LNCaP clone FGC (cell line): ENCODE results near the gene ATP10D.

Experiments
- DNase-seq: peaks from one replicate; pipeline ENCODE4 v3.0.0-alpha.2; 2011; ENCODE audit warnings: low read depth
- H3K4me3 ChIP-seq: 2 replicates; pipeline ENCODE4 v1.5.1; 2011; ENCODE audit warnings: mild to moderate bottlenecking, low read depth, low read length, control low read depth
- TF ChIP-seq, protein P1 (sequence below): IDR thresholded peaks from 2 replicates; pipeline ENCODE4 v1.5.1; 2012; ENCODE audit warnings: mild to moderate bottlenecking; ENCODE audit not compliant: control insufficient read depth, insufficient read depth; ENCODE audit errors: extremely low read depth

Gene ATP10D

DNA sequence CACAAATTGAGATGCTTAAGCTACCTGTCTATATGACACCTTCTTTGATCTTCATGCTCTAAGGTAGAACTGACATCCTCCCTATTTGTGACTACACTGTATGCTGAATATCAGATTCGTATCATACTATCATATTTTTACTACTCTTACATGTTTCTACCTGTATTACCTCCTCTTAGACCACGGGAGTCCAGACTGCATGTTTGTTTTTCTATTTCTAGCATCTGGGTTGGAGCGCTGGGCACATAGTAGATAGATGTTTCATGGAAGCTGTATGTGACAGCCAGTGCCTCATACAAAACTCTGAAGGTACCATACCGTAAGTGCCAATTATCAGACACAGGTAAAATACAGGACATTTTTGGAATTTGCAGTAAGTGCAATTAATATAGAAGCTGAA lies 47.6 kb downstream of the ATP10D start:
- no peak overlapping the region for H3K4me3 ChIP-seq
- TF ChIP-seq, protein P1, sequence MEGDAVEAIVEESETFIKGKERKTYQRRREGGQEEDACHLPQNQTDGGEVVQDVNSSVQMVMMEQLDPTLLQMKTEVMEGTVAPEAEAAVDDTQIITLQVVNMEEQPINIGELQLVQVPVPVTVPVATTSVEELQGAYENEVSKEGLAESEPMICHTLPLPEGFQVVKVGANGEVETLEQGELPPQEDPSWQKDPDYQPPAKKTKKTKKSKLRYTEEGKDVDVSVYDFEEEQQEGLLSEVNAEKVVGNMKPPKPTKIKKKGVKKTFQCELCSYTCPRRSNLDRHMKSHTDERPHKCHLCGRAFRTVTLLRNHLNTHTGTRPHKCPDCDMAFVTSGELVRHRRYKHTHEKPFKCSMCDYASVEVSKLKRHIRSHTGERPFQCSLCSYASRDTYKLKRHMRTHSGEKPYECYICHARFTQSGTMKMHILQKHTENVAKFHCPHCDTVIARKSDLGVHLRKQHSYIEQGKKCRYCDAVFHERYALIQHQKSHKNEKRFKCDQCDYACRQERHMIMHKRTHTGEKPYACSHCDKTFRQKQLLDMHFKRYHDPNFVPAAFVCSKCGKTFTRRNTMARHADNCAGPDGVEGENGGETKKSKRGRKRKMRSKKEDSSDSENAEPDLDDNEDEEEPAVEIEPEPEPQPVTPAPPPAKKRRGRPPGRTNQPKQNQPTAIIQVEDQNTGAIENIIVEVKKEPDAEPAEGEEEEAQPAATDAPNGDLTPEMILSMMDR: no peak

DNA sequence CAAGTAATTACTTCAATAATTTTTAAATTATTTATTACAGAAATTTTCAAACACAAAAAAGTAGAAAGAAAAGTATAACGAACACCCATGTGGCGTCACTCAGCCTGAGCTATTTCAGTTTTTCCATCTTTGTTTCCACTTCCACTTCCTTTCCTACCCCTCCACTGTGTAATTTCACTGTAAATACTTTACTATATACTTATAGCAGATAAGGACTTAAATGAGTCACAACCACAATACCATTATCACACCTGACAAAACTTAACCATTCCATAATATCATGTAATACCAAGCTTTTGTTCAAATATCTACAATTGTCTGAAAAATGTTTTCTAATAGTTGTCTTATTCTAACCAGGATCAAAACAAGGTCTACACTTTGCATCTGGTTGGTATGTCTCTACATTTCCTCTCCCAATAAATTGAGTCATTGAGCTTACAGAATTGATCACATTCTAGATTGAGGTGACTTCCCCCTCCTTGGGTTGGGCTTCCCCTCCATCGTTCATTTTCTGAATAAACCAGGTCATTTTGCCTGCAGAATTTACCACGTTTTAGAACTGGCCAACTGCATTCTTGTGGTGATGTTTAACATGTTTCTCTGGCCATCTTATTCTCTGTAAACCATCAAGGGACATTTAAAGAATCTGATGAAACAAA lies 48.7 kb downstream of the ATP10D start:
- TF ChIP-seq, protein P1: no peak
- H3K4me3 ChIP-seq: no peak overlapping the region
- no peak for DNase-seq

More for the DNA sequence above, 47.6 kb downstream of the ATP10D start:
- DNase-seq: no peak

DNA sequence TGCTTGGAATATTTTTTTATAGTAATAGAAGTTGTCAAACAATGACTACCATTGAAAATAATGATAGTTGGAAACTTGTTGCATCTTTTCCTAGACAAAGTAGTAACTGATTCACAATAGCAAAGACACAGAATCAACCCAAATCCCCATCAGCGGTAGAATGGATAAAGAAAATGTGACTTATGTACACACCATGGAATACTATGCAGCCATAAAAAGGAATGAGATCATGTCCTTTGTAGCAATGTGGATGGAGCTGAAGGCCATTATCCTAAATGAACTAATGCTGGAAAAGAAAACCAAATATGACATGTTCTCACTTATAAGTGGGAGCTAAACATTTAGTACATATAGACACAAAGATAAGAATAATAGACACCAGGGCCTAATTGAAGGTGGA lies 49.7 kb downstream of the ATP10D start:
- TF ChIP-seq, protein P1: no peak
- DNase-seq: no peak
- no peak overlapping the region for H3K4me3 ChIP-seq

DNA sequence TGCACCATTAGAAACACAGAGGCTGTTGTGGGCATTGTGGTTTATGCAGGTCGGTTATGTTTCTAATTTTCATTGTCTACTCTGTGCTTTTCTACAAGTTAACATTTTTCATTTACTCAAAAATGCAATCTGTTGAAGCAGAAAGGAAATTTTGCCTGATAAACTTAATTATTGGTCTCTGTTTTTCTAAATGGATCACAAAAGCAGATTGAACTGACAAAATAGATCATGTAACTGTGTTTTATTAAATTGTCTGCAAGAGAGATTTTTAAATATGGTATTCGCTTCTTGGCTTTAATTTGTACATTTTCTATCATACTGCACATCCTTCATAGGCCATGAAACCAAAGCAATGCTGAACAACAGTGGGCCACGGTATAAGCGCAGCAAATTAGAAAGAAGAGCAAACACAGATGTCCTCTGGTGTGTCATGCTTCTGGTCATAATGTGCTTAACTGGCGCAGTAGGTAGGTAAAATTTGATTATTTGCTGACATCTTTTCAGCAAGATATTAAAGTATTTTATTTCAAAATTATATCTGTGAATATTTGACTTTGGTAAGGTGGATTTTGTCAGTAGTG lies 50.6 kb downstream of the ATP10D start:
- no peak for DNase-seq
- TF ChIP-seq, protein P1: no peak
- H3K4me3 ChIP-seq: no peak overlapping the region

DNA sequence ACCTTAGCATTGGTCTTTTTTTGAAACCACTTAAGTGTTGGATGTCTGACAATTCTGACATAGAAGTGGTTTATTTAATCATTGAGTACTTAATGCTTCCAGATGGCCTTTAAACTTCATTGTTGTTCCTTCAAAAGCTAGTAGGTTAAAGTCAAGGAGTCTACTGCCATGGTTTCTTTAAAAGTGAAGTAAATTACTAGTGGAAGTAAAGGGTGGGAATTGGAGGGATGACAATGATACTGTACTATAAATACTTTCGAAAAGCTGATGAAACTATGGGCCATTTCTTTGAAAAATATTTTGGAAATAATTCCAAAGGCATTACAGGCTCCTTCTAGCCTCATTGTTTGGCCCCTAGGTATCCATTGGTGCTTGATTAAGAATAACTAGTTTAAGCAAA lies 51.9 kb downstream of the ATP10D start:
- no peak overlapping the region for H3K4me3 ChIP-seq
- TF ChIP-seq, protein P1: no peak
- no peak for DNase-seq

DNA sequence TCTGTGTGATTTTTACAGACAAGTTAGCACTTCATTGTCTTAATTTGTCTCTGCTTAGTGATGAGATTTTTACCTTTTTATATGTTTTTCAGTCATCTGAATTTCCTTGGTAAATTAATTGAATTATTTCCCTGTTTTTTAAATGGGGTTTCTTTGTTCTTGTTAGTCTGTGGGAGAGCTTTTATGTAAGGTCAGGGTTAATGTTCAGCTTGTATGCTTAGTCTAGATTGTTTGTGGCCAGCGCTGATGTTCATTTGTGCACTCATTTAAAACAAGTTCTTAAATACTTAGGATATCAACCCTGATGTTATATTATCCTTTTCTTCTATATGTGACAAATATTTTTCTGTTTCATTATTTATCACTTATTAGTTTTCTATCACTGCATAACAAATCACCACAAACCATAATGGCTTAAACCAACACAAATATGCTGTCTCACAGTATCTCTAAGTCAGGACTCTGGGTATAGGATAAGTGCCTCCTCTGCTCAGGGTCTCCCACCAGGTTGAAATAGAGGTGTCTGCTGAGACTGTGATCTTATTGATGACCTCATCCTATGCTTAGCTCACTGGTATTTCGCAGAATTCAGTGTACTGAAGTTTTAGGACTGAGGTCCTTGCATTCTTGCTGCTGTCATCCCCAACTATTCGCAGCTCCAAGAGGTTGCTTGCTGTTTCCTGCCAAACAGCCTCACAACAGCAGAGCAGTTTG lies 53.2 kb downstream of the ATP10D start:
- no peak overlapping the region for H3K4me3 ChIP-seq
- TF ChIP-seq, protein P1: no peak
- DNase-seq: no peak
